Measurements from ENCODE around the gene PTPRU. TPM values are rescaled to one million over a fixed set of nuclear protein-coding genes. Genes with fewer than 3 reads are reported as not detected.

PTPRU gene
- total RNA-seq, 3 donors from 2014 or later, result 1.8 to 14.3 (median 2.2) TPM

DNA sequence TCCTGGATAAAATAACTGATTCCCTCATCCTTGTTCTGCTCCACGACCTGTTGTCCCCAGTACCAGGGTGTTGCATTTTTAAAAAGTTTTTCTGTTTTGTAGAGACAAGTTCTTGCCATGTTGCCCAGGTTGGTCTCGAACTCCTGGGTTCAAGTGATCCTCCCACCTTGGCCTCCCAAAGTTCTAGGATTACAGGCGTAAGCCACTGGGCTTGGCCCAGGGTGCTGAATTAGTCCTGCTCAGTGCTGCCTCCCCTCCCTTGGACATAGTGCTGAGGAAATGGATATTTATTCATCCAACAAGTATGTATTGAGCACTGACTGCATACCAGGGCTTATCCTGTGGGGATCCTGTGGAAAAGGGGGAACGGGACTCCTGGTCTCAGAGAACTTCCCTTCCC, 126.4 kb downstream of the PTPRU start:
- intact Hi-C loops (cut with DNase I, micrococcal nuclease), result no loop called here
- DNase-seq, result no peak
- H3K36me3 ChIP-seq (ENCODE audit: low read depth), result no peaks in the 10 kb centered on the region

DNA sequence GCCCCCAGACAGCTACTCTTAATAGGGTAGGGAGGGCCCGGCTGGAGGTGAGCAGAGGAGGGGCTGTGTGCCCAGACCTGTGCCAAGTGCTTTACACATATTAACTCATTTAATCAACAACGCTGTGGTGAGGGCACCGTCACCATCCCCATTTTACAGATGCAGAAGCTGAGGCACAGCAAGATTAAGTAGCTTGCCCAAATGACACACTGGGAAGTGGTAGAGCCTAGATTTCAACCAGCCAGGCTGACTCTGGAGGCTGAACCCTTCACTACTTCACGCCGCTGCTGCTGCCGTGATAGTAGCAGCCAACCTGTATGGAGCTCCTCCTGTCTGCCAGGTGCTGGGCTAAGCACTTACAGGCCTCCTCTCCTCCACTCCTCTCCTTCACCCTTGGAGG, 127.2 kb downstream of the PTPRU start:
- DNase-seq, result no peak
- Histone ChIP-seq H3K4me1 (ENCODE audit: low read depth) (no peaks in the 10 kb centered on the region), H3K36me3 (ENCODE audit: low read depth) (no peaks in the 10 kb centered on the region), H3K4me3 (no peak overlapping the region), H3K9me3 (no peaks in the 10 kb centered on the region)
- ATAC-seq, result no peak
- TF ChIP-seq, protein P1, sequence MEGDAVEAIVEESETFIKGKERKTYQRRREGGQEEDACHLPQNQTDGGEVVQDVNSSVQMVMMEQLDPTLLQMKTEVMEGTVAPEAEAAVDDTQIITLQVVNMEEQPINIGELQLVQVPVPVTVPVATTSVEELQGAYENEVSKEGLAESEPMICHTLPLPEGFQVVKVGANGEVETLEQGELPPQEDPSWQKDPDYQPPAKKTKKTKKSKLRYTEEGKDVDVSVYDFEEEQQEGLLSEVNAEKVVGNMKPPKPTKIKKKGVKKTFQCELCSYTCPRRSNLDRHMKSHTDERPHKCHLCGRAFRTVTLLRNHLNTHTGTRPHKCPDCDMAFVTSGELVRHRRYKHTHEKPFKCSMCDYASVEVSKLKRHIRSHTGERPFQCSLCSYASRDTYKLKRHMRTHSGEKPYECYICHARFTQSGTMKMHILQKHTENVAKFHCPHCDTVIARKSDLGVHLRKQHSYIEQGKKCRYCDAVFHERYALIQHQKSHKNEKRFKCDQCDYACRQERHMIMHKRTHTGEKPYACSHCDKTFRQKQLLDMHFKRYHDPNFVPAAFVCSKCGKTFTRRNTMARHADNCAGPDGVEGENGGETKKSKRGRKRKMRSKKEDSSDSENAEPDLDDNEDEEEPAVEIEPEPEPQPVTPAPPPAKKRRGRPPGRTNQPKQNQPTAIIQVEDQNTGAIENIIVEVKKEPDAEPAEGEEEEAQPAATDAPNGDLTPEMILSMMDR (IDR thresholded peaks at IDR 0.05), result no peak
- intact Hi-C loops (cut with DNase I, micrococcal nuclease), result no loop called here

More for the DNA sequence above, 126.4 kb downstream of the PTPRU start:
- TF ChIP-seq, protein P1 (IDR thresholded peaks at IDR 0.05), result no peak
- no peaks in the 10 kb centered on the region for H3K9me3 ChIP-seq
- no peaks in the 10 kb centered on the region for H3K4me1 ChIP-seq (ENCODE audit: low read depth)
- ATAC-seq, result no peak
- no peak overlapping the region for H3K4me3 ChIP-seq

DNA sequence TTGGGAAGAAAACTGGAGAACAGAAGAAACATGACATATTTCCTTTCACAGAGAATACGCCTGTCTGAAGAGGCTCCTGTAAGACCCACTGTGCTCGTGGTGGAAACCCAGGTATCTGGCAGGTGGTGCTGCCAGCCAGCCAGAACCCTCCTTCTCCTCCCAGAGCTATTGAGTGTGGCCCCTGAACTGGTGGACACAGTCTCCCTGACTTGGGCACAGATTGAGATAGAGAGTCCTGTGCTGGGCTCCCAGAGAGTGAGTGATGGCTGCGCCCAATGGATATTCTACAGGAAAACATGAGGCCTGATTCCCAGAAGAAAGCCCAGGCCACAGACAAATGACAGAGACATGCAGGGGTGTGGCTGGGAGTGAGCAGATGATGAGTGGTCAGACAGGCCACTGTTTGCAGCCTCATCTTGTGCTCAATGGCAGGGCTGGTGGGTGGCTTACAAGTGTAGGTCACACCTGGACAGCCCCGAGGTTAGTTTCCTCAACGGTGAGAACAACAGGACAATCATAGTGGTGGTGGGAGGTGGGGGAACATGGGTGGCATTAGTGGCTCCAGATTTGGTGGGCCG, 127.9 kb downstream of the PTPRU start:
- no peak for ATAC-seq
- intact Hi-C loops (cut with DNase I, micrococcal nuclease), result no loop called here
- no peak overlapping the region for H3K4me3 ChIP-seq
- no peaks in the 10 kb centered on the region for H3K9me3 ChIP-seq
- no peaks in the 10 kb centered on the region for H3K4me1 ChIP-seq (ENCODE audit: low read depth)
- no peak for DNase-seq
- no peaks in the 10 kb centered on the region for H3K36me3 ChIP-seq (ENCODE audit: low read depth)
- TF ChIP-seq, protein P1 (IDR thresholded peaks at IDR 0.05), result no peak

DNA sequence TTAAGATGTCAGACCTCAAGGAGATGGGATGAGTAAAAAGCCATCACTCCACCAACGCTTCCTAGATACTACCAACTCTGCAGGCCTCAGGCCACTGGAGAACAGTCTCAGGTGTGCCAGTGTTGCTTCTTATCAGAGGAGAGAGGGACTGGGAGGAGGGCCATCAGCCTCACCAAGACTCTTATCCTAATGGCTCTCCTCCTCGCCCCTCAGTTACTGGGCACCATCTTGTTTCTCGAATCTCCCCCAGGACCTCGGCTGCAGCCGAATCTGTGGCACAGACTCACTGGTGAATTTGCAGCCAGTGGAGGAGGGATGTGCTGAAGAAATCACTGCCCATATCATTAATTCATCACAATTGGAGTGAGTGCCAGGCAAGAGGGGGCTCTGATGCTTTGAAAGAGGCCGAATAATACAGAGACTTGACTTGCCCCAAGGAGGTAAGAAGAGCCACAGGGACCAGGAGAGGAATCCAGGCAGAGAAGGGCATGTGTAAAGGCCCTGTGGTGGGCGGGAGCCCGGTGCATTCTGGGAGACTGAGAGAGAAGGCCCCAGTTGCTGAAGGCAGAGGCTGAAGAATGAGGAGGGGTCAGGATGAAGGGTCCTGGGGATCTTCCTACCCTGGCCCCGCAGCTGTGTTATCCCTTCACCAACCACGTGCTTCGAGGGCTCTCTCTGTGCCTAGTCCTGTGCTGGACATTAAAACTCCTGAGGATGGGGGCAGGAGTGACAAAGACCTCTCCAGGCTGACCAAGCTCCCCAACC, 129.8 kb downstream of the PTPRU start:
- Histone ChIP-seq H3K36me3 (ENCODE audit: low read depth) (no peaks in the 10 kb centered on the region), H3K9me3 (no peaks in the 10 kb centered on the region), H3K4me1 (ENCODE audit: low read depth) (no peaks in the 10 kb centered on the region), H3K4me3 (no peak overlapping the region)
- TF ChIP-seq, protein P1 (IDR thresholded peaks at IDR 0.05), result no peak
- intact Hi-C loops (cut with DNase I, micrococcal nuclease), result no loop called here
- DNase-seq (no peak), ATAC-seq (no peak)

DNA sequence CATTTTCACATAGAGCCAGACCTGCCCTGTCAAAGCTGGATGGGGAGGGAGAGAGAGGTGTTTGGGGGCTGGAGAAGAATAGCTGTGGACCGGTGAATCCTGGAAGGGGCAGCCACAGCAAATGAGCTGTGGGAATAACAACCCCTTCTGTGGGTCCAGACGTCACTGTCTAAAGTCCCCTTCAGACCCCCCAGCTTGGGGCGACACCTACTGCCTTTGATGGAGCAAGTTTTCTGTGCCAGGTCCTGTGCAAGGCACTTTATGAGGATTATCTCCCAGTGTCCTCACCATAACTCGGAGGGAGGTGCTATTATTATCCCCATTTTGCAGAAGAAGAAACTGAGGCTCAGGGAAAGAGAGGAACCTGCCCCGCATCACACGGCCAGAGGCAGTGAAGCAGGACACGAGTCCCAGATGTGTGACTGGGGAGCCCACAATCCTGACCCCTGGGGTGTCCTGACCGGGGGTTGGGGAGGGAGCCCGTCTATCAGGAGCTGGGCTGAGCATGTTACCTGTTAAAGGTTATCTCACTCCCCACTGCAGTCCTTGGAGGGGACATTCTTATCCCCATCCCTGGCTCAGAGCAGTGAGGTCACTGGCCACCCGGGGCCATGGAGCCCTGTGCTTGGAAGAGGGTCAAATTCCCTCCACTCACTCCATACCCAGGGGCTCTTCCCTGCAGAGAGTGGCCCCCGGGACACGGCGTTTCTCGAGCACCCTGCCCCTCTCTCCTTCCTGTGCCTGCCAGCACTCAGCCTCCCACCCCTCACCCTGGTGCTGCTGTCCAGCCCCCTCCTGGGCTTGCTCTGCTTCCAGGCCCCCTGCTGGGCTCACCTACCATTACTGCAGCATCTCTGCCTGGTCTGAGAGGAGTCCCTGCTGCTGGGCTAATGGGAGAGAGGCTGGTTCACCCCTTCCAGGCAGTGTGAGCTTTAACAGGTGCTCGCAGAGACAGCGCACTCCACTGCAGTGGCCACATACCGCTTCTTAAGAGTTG, 132.9 kb downstream of the PTPRU start:
- TF ChIP-seq, protein P1 (IDR thresholded peaks at IDR 0.05), result no peak
- Histone ChIP-seq H3K4me3 (no peak overlapping the region), H3K36me3 (ENCODE audit: low read depth) (no peaks in the 10 kb centered on the region), H3K9me3 (no peaks in the 10 kb centered on the region), H3K4me1 (ENCODE audit: low read depth) (no peaks in the 10 kb centered on the region)
- intact Hi-C loops (cut with DNase I, micrococcal nuclease), result no loop called here
- DNase-seq (no peak), ATAC-seq (no peak)

Data from mucosa of descending colon (tissue), 3 donors.